ENCODE measurements around the gene PIK3R2. TPM values are rescaled to one million over a fixed set of nuclear protein-coding genes. Genes with fewer than 3 reads are reported as not detected.

The PIK3R2 gene
- total and polyA plus RNA-seq, 2 of the 13 experiments (the other 11 are each of a cell fraction or from before 2014, with no cell fraction given) = 18.6 to 25.3 TPM

DNA sequence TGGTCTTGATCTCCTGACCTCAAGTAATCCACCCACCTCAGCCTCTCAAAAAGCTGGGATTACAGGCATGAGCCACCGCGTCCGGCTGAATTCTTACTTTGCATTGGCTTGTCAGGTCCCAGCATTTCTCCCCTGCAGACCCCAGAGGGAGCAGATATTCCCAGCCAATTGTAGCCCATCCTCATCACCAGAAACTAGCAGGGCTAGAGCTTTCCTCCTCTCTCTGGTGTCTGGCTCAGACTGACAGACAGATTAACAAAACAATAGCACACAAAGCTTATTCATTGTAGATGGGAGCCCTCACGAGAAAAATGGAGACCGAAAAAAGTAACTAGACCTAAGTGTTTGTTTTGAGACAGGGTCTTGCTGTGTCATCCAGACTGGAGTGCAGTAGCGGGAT, 32.6 kb downstream of the PIK3R2 start:
- no peaks in the 10 kb centered on the region for H3K79me2 ChIP-seq (ENCODE audit: insufficient read depth, low read length)
- H3K9ac ChIP-seq (ENCODE audit: insufficient read depth, low read depth, low read length) = no peak overlapping the region
- H3K36me3 ChIP-seq (replicated peaks in 1 of 2; ENCODE audit: control insufficient read depth in 1 of 2, insufficient read depth in 2 of 2, low read length in 2 of 2) = no peaks in the 10 kb centered on the region
- DNase-seq (ENCODE audit: low spot score) (no peak), FAIRE-seq (no peak), ATAC-seq (peak; percentile 33; the same call in 1 of the 3 replicates)
- POLR2A ChIA-PET = interaction anchor here (0.6 to 1.0 kb wide), 3 partner anchors 18 to 334 kb away, joined by 3 read pairs; partner anchors contain the start of gene PIK3R2
- no peak overlapping the region for H3K4me2 ChIP-seq (ENCODE audit: low read depth, low read length)
- H3K9me3 ChIP-seq (ENCODE audit: low read length) = no peaks in the 10 kb centered on the region
- no peak overlapping the region for H3K4me3 ChIP-seq (replicated peaks in 1 of 3; ENCODE audit: insufficient read depth in 1 of 3, low read depth in 2 of 3, low read length in 3 of 3)
- no peak overlapping the region for H2AFZ ChIP-seq (ENCODE audit: low read length)
- no peaks in the 10 kb centered on the region for H4K20me1 ChIP-seq (ENCODE audit: insufficient read depth, low read length)
- intact Hi-C loops (cut with micrococcal nuclease; ENCODE audit: unreplicated experiment) = no loop called here
- BruUV-seq (replicated peaks) = no TSS peak
- peaks cover 28% of the 10 kb centered on the region for H3K4me1 ChIP-seq (ENCODE audit: insufficient read depth, low read length)
- no peak overlapping the region for H3K27ac ChIP-seq (ENCODE audit: extremely low read length, insufficient read depth, low read length)
- H3K27me3 ChIP-seq (ENCODE audit: control insufficient read depth in 1 of 2, insufficient read depth in 2 of 2, low read length in 2 of 2) = no peaks in the 10 kb centered on the region
- CTCF ChIA-PET (ENCODE audit: low intra/inter-chr PET ratio, low total read pairs) = no interaction called here
- in situ Hi-C loops (cut with HindIII; ENCODE audit: extremely low pct_ligation_motif_present, low pct_unique_long_range_greater_than_20kb) = no loop called here
- 35% methylated on average over 6 of the region's 6 CpGs for WGBS (ENCODE audit: low lambda C conversion rate)
- TF ChIP-seq, protein P1, sequence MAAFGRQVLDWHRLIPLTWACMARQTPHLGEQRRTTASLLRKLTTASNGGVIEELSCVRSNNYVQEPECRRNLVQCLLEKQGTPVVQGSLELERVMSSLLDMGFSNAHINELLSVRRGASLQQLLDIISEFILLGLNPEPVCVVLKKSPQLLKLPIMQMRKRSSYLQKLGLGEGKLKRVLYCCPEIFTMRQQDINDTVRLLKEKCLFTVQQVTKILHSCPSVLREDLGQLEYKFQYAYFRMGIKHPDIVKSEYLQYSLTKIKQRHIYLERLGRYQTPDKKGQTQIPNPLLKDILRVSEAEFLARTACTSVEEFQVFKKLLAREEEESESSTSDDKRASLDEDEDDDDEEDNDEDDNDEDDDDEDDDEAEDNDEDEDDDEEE (CRISPR knock-in tag; IDR thresholded peaks at IDR 0.05) = no peak
- TF ChIP-seq TCF12 (IDR thresholded peaks at IDR 0.05) (no peak), TCF12 (CRISPR knock-in tag; IDR thresholded peaks at IDR 0.05) (no peak)

DNA sequence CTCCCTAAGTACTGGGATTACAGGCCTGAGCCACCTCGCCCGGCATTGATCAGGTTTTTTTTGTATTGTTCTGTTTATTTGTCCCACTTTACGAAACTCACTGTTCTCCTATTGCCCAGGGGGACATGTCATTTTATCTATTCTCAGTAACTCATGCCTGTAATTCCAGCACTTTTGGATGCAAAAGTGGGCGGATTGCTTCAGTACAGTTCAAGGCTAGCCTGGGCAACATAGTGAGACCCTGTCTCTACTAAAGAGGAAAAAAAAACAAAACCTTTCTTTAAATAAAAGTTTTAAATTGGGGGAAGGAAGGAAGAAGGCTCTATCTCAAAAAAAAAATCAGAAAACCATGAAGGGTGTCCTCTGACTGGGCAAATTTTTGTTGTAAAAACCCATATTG, 37.3 kb downstream of the PIK3R2 start:
- Histone ChIP-seq H3K9ac (ENCODE audit: insufficient read depth, low read depth, low read length) (no peak overlapping the region), H3K27ac (ENCODE audit: extremely low read length, insufficient read depth, low read length) (no peak overlapping the region), H3K79me2 (ENCODE audit: insufficient read depth, low read length) (peaks cover 7% of the 10 kb centered on the region), H3K9me3 (ENCODE audit: low read length) (no peaks in the 10 kb centered on the region), H3K36me3 (replicated peaks in 1 of 2; ENCODE audit: control insufficient read depth in 1 of 2, insufficient read depth in 2 of 2, low read length in 2 of 2) (no peaks in the 10 kb centered on the region; a peak in 1 of 5 replicates), H3K4me3 (replicated peaks in 1 of 3; ENCODE audit: insufficient read depth in 1 of 3, low read depth in 2 of 3, low read length in 3 of 3) (peak overlapping the region in 2 of 3 experiments; percentile 8 to 54; a peak in 3 of 6 replicates), H4K20me1 (ENCODE audit: insufficient read depth, low read length) (no peaks in the 10 kb centered on the region), H3K27me3 (ENCODE audit: control insufficient read depth in 1 of 2, insufficient read depth in 2 of 2, low read length in 2 of 2) (no peaks in the 10 kb centered on the region; a peak in 1 of 5 replicates), H3K4me2 (ENCODE audit: low read depth, low read length) (peak overlapping the region; percentile 66), H2AFZ (ENCODE audit: low read length) (no peak overlapping the region), H3K4me1 (ENCODE audit: insufficient read depth, low read length) (peaks cover 45% of the 10 kb centered on the region)
- ATAC-seq (no peak), FAIRE-seq (no peak), DNase-seq (ENCODE audit: low spot score) (no peak)
- 16% methylated on average over 4 of the region's 4 CpGs for WGBS (ENCODE audit: low lambda C conversion rate)
- ChIA-PET POLR2A (interaction anchor here (0.7 to 1.4 kb wide), 2 partner anchors 34 to 194 kb away, joined by 3 read pairs; no protein-coding TSS in a partner anchor), CTCF (ENCODE audit: low intra/inter-chr PET ratio, low total read pairs) (no interaction called here)
- in situ Hi-C loops (cut with HindIII; ENCODE audit: extremely low pct_ligation_motif_present, low pct_unique_long_range_greater_than_20kb) = no loop called here
- no TSS peak for BruUV-seq (replicated peaks)
- intact Hi-C loops (cut with micrococcal nuclease; ENCODE audit: unreplicated experiment) = no loop called here
- TF ChIP-seq ZNF264 (CRISPR knock-in tag; IDR thresholded peaks at IDR 0.05) (no peak), ZNF121 (CRISPR knock-in tag; IDR thresholded peaks at IDR 0.05) (peak; percentile 93), ZNF777 (CRISPR knock-in tag; IDR thresholded peaks at IDR 0.05) (no peak), TARDBP (CRISPR knock-in tag; IDR thresholded peaks at IDR 0.05) (no peak), HNF4A (CRISPR knock-in tag; IDR thresholded peaks at IDR 0.05) (no peak), BCL6 (CRISPR knock-in tag; IDR thresholded peaks at IDR 0.05) (no peak), ZNF747 (CRISPR knock-in tag; IDR thresholded peaks at IDR 0.05; ENCODE audit: borderline replicate concordance) (no peak), ZMYM2 (CRISPR knock-in tag; IDR thresholded peaks at IDR 0.05) (0 out of 2 replicates have a peak, but pooled peaks have one; percentile 6), HNF4G (IDR thresholded peaks at IDR 0.05; ENCODE audit: borderline replicate concordance, low read depth, low read length) (no peak), HNF4G (CRISPR knock-in tag; IDR thresholded peaks at IDR 0.05; ENCODE audit: borderline replicate concordance, low read depth) (no peak)
- TF ChIP-seq, protein P2, sequence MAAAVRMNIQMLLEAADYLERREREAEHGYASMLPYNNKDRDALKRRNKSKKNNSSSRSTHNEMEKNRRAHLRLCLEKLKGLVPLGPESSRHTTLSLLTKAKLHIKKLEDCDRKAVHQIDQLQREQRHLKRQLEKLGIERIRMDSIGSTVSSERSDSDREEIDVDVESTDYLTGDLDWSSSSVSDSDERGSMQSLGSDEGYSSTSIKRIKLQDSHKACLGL (CRISPR knock-in tag; IDR thresholded peaks at IDR 0.05) = no peak
